GM21717 (cell line): ENCODE data around the gene GNPTAB.

Experiments
- ATAC-seq: cut with Tn5 transposase; IDR thresholded peaks from one replicate; pipeline ENCODE4 v1.9.1; 2021; ENCODE audit warnings: mild to moderate bottlenecking, moderate library complexity; ENCODE audit not compliant: unreplicated experiment

GNPTAB gene

GRCh38 chr12:101809208-101809607 is 21.6 kb downstream of the GNPTAB start:
- no peak for ATAC-seq

GRCh38 chr12:101806265-101806664 is 24.5 kb downstream of the GNPTAB start:
- no peak for ATAC-seq

- peak; percentile 16 for ATAC-seq
These were observed 26.4 kb downstream of the GNPTAB start for GRCh38 chr12:101804409-101804808.

- peak; percentile 61 for ATAC-seq
These were observed 26.8 kb downstream of the GNPTAB start for GRCh38 chr12:101803978-101804377.

GRCh38 chr12:101802486-101802885 is 28.3 kb downstream of the GNPTAB start:
- ATAC-seq = no peak

GRCh38 chr12:101799774-101800173 is 31.0 kb downstream of the GNPTAB start:
- ATAC-seq = peak; percentile 64

GRCh38 chr12:101795786-101796185 is 35.0 kb downstream of the GNPTAB start:
- no peak for ATAC-seq

GRCh38 chr12:101795013-101795412 is 35.7 kb downstream of the GNPTAB start:
- ATAC-seq = no peak

GRCh38 chr12:101794574-101794973 is 36.2 kb downstream of the GNPTAB start:
- ATAC-seq = no peak

- ATAC-seq = peak; percentile 49
These were observed 37.4 kb downstream of the GNPTAB start for GRCh38 chr12:101793401-101793800.

GRCh38 chr12:101792046-101792931 is 38.5 kb downstream of the GNPTAB start:
- ATAC-seq = no peak

GRCh38 chr12:101789171-101789570 is 41.6 kb downstream of the GNPTAB start:
- ATAC-seq = no peak

GRCh38 chr12:101785671-101786070 is 45.1 kb downstream of the GNPTAB start:
- no peak for ATAC-seq

- ATAC-seq = no peak
These were observed 46.4 kb downstream of the GNPTAB start for GRCh38 chr12:101784376-101784775.

- no peak for ATAC-seq
These were observed 46.9 kb downstream of the GNPTAB start for GRCh38 chr12:101783838-101784237.

- ATAC-seq = no peak
These were observed 47.6 kb downstream of the GNPTAB start for GRCh38 chr12:101783150-101783549.

- no peak for ATAC-seq
These were observed 48.5 kb downstream of the GNPTAB start for GRCh38 chr12:101782273-101782731.

- no peak for ATAC-seq
These were observed 48.9 kb downstream of the GNPTAB start for GRCh38 chr12:101781834-101782233.

GRCh38 chr12:101780599-101780998 is 50.2 kb downstream of the GNPTAB start:
- no peak for ATAC-seq

- ATAC-seq = no peak
These were observed 51.1 kb downstream of the GNPTAB start for GRCh38 chr12:101779626-101780025.

- ATAC-seq = no peak
These were observed 51.6 kb downstream of the GNPTAB start for GRCh38 chr12:101779200-101779599.

- no peak for ATAC-seq
These were observed 52.8 kb downstream of the GNPTAB start for GRCh38 chr12:101777978-101778377.

GRCh38 chr12:101777485-101777884 is 53.3 kb downstream of the GNPTAB start:
- ATAC-seq = no peak
